HG03139 (cell line): ENCODE results near the gene ATOH8.
A peak's percentile ranks its signal among the peaks of the same experiment; 100 is the strongest.

ENCODE experiments used
- ATAC-seq: cut with Tn5 transposase; IDR thresholded peaks from one replicate; pipeline ENCODE4 v1.9.1; 2021; ENCODE audit not compliant: unreplicated experiment

ATOH8 gene

DNA sequence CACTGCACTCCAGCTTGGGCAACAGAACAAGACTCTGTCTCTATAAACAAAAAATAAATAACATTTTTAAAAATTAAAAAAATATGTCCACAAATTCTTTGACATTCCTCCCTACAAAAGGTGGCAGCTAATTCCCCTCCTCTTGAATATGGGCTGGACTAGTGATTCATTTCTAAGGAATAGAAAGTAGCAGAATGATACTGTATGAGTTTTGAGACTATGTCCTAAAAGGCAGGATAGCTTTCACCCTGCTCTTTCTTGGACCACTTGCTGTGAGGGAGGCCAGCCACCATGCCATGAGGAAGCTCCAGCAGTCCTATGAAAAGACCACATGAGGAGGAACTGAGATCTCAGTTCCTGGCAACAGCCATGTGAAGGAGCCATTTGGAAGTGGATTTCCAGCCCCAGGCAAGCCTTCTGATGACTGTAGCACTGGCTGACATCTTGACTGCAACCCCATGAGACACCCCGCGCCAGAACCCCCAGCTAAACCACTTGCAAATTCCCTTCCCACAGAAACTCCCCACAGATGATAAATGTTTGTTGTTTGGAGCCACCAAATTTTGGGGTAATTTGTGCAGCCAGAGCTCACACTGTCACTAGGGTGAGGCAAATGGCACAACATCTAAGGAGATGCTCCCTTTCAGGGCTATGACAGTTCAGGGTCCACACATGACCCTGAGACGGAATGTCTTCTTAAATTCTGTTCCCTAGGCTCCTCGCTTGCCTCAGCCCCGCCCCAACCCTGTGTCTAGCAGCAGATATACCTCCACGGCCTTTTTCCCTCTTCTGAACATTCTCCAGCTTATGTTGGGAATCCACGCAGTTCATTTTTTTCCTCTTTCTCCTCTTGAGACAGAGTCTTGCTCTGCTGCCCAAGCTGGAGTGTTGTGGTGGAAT, 17.1 kb upstream of the ATOH8 start:
- no peak for ATAC-seq

GRCh38 chr2:85737481-85737880, 16.3 kb upstream of the ATOH8 start:
- no peak for ATAC-seq

GRCh38 chr2:85737961-85738360, 15.8 kb upstream of the ATOH8 start:
- ATAC-seq: no peak

DNA sequence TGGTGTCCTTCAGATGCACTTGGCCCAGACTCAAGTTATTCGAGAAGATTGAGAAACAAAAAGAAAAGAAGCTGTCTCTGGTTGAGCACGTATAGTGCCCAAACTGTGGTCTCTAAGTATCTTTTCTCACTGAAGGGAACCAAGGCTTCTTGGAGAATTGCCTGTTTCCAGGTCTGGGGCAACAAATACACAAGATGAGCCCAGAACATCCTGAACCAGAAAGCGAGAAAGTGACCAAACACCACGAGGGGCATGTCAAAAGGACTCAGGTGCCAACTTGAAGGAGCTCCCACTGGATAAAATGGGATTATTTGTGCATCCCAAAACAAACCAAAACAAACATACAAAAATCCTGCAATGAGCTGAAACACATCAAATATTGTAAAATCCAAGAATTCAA, 13.6 kb upstream of the ATOH8 start:
- ATAC-seq: no peak

- no peak for ATAC-seq
These were observed 12.5 kb upstream of the ATOH8 start for GRCh38 chr2:85741211-85741832.

- no peak for ATAC-seq
These were observed 11.8 kb upstream of the ATOH8 start for GRCh38 chr2:85741833-85742455.

DNA sequence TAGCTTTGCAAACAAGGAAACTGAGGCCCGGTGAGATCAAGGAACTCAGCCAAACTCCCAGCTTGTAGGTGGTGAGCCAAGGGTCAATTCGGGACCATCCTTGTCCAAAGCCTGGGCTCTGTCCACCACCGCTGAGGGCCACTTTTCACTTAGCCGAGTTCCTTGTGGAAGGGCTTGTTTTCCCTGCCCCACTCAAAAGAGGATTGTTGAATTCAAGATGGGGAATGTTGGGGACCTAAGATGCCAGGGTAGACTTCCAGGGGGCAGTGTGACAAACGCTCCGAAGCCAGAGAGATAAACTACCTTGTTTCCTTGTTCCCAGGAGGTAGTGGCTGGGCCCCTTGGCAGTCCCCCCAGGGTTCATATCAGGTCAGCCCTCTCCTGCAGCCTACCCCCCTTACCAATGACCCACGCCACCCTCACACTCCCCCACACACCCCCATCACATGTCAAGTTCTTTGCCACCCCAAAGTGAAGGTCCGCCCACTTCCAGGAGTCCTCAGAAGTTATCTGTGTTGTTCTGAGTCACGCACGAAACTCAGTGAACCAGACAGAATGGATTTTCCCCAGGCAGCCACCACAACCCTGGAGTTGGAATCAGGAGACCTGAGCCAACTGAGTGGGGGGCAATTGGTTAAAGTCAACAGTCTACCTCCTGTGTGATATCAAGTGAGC, 10.3 kb upstream of the ATOH8 start:
- ATAC-seq: no peak

DNA sequence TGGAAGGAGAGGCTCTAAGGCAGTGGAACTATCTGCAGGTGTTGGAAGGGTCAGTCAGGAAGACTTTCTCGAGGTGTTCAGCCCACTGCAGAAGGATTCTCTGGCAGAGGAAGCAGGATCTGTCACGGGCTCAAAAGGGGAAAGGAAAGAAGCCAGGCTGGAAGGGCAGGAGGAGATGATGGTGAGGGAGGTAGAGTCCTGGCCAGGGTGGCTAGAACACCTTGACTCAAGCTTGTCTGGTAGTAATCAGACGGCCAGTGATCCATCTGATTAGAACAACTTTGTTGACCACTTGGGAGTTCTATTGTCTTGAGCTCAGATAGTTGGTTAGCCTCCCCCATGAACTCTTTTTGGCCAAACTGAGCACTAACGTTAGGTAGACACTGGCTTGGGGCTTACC, 9.7 kb upstream of the ATOH8 start:
- no peak for ATAC-seq

DNA sequence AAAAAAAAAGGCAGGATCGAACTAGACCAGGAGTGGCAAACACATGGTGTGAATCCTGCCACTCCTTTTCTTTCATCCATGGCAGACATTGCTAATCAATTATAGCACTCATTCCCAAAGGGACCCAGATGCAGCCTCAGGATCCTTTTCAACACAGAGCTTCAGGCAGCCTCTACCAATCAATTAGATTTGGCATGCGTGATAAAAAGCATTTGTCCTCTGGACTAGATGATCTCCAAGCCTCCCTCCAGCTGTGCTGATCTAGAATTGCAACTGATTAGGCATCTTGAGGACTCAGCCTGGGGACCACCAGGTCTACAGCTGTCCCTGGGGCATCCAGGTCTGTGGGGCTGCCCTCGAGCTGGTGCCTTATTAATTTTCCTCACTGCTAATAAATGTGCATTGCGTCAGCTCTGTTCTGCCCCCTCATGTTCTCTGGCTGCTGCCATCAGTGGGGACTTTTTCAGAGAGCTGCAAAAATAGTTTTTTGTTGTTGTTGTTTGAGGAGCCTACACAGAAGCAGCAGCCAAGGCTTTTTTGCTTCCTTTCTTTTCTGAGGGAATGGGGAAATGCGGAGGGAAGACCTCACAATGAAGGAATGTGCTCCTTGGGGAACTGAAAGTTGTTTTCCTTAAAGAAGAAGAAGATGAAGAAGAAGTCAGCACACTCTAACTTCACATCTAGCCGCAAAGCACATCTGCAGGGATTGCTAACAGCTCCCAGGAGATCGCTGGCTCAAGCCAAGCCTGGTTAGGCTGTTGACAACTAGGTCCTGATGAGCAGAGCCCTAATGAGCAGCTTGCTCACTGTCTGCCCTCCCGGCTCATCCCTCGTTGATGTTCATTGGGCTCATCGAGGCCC, 8.8 kb upstream of the ATOH8 start:
- ATAC-seq: no peak

DNA sequence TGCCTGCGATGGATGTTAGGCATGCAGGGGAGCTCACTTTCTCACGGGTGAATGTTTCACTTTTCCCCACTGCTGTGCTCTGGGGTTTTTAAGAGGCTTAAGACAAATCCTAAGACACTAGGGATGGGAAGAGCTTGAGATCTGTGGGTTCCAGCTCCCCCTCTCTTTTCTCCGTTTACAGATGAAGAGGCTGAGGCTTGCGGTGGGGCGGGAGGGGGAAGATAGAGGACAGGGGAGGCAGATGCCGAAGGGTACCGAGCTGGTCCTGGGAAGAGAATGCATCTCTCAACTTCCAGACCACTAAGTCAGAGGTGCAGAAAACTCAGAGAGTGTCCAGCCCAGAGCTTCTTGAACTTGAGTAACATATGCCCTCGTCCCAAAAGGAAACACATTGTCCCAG, 8.2 kb upstream of the ATOH8 start:
- no peak for ATAC-seq

- ATAC-seq: no peak
These were observed 7.3 kb upstream of the ATOH8 start for GRCh38 chr2:85746321-85747004.

GRCh38 chr2:85747441-85747840, 6.3 kb upstream of the ATOH8 start:
- ATAC-seq: no peak

DNA sequence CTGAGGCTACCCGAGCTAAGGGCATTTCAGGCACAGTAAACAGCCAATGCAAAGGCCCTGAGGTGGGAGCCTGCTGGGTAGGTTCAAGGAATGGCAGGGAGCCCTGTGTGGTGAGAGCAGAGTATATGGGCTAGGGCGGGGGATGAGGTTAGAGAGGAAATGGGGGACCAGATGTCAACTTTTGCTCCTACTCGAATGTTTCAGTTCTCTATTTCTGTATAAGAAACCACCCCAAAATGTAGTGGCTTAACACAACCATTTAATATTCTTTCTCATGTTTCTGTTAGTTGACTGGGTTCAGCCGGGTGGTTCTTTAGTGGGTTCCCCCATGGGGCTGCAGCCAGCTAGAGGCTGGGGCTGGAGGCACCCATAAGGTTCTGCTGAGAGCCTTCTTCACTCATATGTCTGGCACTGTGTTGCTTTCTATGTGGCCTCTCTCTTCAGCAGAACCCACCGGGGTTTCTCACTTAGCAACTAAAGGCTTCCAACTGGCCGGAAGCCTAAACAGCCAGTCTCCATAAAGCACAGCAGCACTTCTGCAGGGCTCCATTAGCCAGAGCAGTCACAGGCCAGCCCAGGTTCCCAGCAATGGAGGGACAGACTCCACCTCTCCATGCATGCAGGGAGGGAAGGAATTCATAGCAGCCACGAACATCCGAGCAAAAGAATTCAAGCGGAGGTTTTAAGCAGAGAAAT, 5.6 kb upstream of the ATOH8 start:
- peak; percentile 62 for ATAC-seq

DNA sequence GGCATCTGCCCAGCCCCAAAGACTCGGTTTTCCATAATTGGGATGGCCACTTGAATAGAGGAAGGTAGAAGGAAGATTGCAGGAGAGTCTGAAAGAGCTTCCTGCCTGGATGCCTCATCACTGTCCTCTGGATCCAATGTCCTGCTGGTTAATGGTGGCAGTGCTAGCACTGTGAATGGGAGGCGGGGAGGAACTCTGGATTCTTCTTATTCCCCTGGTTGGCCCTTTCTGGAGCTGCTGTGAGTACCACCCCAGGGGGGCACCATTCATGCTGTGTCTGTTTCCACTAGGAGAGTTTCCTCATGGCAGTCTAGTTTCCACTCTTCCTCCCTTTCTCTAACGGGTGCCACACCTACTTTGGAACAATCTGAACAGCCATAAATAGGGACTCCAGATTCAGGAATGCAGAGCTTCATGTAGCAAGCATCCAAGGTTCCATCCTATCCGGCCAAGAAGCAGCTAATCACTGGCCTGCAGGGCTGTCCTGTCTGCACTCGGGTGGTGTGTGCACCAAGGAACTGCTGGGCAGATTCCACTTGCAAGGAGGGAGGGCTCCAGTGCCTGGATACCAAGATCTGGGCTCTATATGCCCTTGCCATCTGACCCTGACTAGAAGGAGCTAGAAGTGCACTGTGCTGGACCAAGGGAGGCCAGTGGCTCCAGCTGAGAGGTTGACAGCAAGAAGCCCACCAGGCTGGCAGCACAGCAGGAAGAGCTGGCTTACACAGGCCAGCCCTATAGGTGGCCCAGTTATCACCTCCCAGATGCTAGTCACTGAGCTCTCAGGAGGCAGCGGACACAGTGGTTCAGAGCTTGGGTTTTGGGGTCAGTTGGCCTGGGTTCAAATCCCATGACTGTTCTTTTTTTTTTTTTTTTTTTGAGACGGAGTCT, 4.6 kb upstream of the ATOH8 start:
- no peak for ATAC-seq

DNA sequence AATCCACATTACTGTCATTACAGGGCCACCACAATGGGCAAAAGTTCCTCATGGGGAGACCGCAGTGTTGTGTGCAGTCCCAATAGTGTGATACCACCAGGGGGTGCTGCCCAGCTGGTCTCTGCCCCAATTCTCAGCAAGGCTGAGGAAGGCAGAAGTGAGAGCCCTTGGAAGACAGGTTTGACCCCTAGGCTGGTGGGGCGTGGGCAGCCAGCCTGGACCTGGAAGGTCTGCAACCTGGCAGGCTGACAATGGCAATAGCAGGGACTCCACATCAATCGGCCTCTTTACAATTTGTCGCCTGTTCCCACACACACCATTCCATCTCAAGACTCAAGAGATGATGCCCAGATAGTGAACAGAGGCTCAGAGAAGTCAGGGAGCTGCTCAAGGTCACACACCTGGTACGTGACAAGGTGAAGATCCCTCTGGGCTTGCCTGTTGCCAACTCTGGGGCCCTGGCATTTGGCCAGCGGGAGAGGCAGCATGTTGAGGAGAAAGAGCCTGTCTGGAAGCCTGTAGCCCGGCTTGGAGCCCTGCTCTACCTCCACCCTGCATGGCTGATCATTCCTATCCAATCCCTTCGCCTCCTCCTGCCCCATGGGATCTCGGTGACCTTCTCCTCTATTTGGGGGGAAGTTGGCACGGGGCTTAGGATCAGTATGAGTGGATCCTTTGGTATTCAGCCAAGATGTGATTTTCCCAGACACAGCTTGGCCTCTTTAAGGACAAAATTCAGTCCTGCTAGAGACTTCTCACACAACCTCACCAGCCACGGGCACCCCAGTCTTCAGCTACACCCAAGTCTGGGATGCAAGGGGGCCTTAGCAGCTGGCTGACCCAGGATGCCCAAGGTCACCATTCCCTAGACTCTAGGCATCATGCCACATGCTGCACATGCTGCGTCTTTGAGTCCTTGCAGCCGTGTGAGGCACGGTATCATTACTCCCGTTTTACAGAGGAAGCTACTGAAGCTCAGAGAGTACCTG, 2.9 kb upstream of the ATOH8 start:
- no peak for ATAC-seq

DNA sequence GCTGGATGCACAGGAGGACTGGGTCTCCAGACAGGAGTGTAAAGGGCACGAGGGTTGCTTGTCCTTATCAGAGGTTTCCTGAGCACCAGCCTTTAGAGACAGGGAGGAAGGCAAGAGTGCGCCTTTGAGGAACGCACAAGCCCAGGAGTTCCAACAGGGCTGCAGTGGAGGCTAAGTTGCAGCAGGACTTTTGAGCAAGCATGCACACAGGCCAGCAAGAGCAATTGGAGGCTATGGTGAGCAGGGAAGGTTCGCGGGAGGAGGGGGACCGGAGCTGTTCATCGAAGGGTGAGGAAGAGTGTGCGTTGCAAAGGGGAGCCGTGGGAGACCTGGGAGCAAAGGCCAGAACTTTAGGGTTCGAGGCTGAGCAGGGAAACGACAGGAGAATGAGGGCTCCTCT, 2.2 kb upstream of the ATOH8 start:
- ATAC-seq: no peak

- no peak for ATAC-seq
These were observed 711 bp upstream of the ATOH8 start for GRCh38 chr2:85753035-85753524.
